Stimulated activated CD4-positive, alpha-beta T cell treated with anti-CD3 and anti-CD28 coated beads, Interleukin-15, amount 100 ng/mL, for 1 hour (primary cell): ENCODE data around the gene CHMP2A.
"Not testable (repeated sequence)": the region's sequence is repeated elsewhere in the genome, so short reads cannot be mapped to it uniquely, and the experiment has no call there.

Experiments
- DNase-seq, 2 donors: peaks; one replicate each; pipeline ENCODE4 v3.0.0-alpha.2; 2020; ENCODE audit warnings: low read depth in 1 of 2, low spot score in 1 of 2

Gene CHMP2A

DNA sequence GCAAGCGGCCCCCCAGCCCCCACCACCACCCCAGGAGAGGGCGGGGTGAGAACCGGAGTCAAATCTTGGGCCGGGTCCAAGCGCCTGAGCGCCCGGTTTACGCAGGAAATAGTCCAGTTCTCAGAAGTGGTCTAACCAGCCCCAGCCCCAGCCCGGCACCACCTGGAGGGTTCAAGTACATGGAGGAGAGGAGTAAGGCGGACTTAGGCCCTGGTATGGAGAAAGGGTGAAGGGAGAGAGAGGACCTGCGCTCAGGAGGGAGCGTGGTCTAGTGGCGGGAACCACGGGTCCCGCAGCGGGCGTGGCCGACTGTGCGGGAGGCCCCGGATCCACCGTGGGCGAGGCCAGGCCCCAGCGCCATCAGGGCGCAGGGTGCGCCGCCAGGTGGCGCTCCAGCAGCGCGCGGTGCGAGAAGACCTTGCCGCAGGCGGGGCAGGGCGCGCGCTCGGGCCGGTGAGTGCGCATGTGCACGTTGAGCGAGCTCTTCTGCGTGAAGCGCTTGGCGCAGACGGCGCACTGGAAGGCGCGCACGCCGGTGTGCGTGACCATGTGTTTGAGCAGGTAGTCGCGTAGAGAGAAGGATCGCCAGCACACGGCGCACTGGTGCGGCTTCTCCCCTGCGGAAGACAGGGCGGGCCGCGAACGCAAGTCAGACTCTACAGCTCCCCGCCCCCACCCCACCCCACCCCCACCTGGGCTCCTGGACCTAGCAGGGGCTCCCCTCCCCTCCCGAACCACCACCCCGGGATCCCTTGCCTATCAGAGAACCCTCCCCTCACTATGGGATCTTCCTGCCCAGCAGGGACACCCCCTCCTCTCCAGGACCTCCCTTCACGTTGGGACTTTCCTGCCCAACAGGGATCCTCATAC, 41.0 kb downstream of the CHMP2A start:
- DNase-seq, result peak; percentile 83 to 94

DNA sequence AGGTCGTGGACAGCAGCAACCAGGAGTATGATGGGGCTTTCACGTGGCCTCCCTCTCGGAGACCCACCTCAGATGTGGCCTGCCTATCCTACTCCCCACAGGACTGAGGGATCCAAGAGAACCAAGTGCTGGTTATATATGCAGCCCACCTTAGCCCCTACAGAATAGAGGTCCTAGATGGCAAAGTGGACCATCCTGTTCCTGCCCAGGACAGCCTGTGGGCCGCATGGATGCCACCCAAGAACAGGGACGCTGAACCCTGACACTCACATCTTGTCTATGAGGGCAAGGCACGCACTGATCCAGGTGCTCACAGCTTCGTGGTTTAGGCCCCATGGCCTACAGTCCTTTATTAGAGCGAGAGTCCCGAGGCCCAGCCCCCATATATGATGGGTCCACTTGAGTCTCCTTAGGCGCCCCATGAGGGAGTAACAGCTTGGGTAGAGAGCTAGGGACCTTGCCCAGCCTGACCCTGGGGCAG, 41.7 kb downstream of the CHMP2A start:
- DNase-seq, result no peak

DNA sequence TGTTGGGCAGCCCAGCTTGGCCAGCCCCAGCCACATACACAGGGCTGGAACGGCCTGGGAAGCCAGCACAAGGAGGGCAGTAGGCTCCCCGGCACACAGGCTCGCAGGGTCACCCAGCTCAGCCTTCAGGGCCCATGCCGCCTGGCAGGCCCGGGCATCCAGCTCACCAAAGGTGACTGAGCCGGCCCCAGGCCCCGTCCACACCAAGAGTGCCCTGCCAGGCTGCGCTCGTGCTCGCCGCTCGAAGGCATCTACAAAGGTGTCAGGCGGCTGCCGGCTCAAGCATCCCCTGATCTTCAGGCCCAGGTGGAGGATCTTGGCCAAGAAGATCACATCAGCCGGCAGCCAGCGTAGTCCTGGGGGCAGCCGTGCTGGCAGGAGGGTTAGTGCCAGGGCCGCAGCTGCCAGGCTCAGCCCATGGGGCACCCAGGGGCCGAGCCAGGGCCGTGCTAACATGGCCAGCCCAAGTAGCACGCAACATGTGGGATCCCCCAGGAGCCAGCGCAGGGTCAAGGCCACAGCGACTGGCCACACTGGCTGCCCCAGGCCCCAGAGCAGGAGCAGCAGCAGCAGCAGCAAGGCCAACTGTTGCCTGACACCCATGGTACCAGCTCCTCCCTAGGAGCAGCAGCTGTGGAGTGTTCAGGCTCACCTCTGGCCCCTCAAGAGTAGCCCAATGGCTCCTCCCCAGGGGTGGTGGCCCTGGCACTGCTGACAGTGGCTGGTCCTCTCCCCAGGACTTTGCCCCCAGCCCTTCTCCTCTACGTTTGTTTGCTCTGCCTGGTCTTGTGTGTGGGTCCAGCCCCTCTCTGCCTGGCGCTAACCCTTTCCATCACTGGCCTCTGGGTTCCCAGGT, 43.3 kb downstream of the CHMP2A start, which contains the start of gene SLC27A5:
SLC27A5 (minus strand) TSS at position 640 of the 856 bp plus-strand sequence; CDS start at position 603, 37 bp downstream.
- DNase-seq, result no peak

DNA sequence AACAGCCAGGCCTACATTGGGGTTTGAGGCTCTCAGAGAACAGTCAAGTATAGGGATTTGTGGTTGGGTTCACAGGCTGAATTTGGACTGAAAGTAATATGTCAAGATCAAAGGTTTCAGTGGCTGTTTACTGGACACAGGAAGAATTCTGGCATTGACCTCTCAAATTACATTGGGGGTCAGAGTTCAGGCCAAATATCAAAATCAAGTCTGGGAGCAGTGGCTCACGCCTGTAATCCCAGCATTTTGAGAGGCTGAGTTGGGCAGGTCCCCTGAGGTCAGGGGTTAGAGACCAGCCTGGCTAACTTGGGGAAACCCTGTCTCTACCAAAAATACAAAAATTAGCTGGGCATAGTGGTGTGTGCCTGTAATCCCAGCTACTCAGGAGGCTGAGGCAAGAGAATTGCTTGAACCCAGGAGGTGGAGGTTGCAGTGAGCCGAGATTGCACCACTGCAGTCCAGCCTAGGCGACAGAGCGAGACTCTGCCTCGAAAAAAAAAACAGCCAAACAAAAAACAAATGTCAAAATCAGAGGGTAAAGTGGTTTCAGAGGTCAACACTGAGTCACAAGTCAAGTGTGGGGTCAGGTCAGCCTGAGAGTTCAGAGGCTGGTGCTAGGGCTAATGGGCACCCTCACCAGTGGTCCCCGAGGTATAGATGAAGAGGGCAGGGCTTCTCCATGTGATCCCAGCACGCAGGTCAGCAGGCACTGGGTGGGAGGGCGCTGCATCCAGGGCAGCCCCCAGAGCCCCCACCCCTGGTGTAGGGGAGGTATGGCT, 44.6 kb downstream of the CHMP2A start:
- DNase-seq, result no peak

DNA sequence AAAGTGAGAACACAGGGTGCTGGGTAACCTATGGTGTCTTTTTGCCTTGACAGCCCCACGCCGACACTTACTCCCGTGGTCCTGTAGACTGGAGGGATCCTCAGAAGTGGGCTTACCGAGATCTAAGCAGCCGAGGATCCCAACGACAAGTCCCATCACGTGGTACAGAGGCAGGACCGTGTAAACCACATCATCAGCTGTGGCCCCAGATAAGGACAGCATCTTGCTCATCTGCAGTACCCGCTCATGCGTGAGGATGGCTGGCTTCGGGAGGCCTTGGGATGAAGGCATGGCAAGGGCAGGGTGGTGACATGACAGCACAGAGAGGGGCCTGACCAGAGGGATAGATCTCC, 45.2 kb downstream of the CHMP2A start:
- no peak for DNase-seq

DNA sequence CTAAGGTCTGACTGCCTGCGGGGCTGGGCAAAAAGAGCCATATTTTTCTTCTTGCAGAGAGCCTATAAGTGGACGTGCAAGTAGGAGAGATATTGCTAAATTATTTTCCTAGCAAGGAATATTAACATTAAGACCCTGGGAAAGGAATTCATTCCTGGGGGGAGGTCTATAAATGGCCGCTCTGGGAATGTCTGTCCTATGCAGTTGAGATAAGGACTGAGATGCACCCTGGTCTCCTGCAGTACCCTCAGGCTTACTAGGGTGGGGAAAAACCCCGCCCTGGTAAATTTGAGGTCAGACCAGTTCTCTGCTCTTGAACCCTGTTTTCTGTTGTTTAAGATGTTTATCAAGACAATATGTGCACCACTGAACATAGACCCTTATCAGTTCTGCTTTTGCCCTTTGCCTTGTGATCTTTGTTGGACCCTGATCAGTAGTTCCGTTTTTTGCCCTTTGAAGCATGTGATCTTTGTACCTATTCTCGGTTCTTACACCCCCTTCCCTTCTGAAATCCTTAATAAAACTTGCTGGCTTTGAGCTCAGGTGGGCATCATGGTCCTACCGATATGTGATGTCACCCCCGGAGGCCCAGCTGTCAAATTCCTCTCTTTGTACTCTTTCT, 47.2 kb downstream of the CHMP2A start:
- not testable (repeated sequence) for DNase-seq
